ENCODE data around the gene CNOT3. TPM values are rescaled to one million over a fixed set of nuclear protein-coding genes. Genes with fewer than 3 reads are reported as not detected.

CNOT3 gene
- total and polyA plus RNA-seq, 4 experiments from 2014 or later = 3.3 to 82.3 (median 50.5) TPM

DNA sequence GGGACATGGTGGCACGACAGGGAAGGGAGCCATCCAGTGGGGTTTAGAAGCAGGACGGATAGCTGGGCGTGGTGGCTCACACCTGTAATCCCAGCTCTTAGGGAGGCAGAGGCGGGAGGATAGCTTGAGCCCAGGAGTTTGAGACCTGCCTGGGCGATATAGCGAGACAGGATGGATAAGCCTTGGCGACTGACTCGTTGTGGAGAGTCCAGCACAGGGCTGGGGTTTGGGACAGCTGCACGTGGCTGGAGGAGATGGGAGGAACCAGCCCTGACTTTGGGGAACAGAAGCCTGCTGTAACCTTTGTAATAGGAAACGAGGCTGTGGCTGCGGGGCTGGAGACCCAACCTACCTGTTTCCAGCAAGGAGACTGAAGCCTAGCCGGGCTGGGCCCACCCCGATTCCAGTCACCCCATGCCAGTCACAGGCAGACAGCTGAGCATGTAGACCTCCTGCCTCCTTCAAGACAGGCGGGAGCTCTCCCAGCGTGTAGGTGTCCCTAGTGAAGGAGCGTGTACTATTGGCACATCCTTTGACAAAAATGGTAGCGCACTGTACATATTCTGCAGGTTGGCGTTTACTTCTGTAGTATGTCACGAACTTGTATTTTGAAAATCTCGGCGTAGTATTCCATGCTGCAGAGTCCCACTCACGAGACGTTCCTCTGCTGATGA, 13.9 kb downstream of the CNOT3 start:
- Histone ChIP-seq H3K27me3 (ENCODE audit: insufficient read depth, low read length) (no peaks in the 10 kb centered on the region), H3K9me3 (ENCODE audit: control insufficient read depth in 1 of 2, low read length in 2 of 2) (no peaks in the 10 kb centered on the region), H3K4me3 (ENCODE audit: low read length in 2 of 2) (no peak overlapping the region), H3K27ac (ENCODE audit: low read depth, low read length) (no peak overlapping the region), H3K36me3 (ENCODE audit: insufficient read depth, low read length) (peaks cover 83% of the 10 kb centered on the region), H3K4me1 (ENCODE audit: insufficient read depth, low read length) (peaks cover 33% of the 10 kb centered on the region)
- H3K4me3 Mint-ChIP-seq = no peak overlapping the region
- peak overlapping the region in 2 of 7 donors; percentile 64 to 66 for H3K27ac Mint-ChIP-seq
- POLR2A ChIA-PET (ENCODE audit: partially characterized antibody) = interaction anchor here (0.5 to 5.5 kb wide), 4 partner anchors 8 to 308 kb away, joined by 3 to 46 read pairs (median 18); partner anchors contain the start of genes CNOT3, LENG1, PRPF31 and TFPT
- no peaks in the 10 kb centered on the region for H3K27me3 Mint-ChIP-seq
- H3K36me3 Mint-ChIP-seq = peaks cover 40 to 80% of the 10 kb centered on the region in 2 donors
- intact Hi-C loops (cut with micrococcal nuclease) = no loop called here
- CTCF ChIA-PET (ENCODE audit: partially characterized antibody) = no interaction called here
- DNase-seq = no peak
- H3K9me3 Mint-ChIP-seq = no peaks in the 10 kb centered on the region
- H3K4me1 Mint-ChIP-seq = peaks cover 15 to 34% (median 24%) of the 10 kb centered on the region in 4 donors

- no peak overlapping the region for H3K4me3 ChIP-seq (ENCODE audit: low read length in 2 of 2)
- H3K9me3 ChIP-seq (ENCODE audit: control insufficient read depth in 1 of 2, low read length in 2 of 2) = no peaks in the 10 kb centered on the region
- Mint-ChIP-seq H3K36me3 (peaks cover 40 to 79% of the 10 kb centered on the region in 2 donors), H3K9me3 (no peaks in the 10 kb centered on the region), H3K4me3 (no peak overlapping the region), H3K27me3 (no peaks in the 10 kb centered on the region), H3K27ac (no peak overlapping the region), H3K4me1 (peaks cover 18 to 40% (median 29%) of the 10 kb centered on the region in 4 donors)
- H3K36me3 ChIP-seq (ENCODE audit: insufficient read depth, low read length) = peaks cover 83% of the 10 kb centered on the region
- H3K27ac ChIP-seq (ENCODE audit: low read depth, low read length) = no peak overlapping the region
- no peaks in the 10 kb centered on the region for H3K27me3 ChIP-seq (ENCODE audit: insufficient read depth, low read length)
- ChIA-PET CTCF (ENCODE audit: partially characterized antibody) (no interaction called here), POLR2A (ENCODE audit: partially characterized antibody) (interaction anchor here (1.0 to 5.5 kb wide), 4 partner anchors 7 to 36 kb away, joined by 3 to 46 read pairs (median 16); partner anchors contain the start of genes CNOT3 and LENG1)
- intact Hi-C loops (cut with micrococcal nuclease) = no loop called here
- H3K4me1 ChIP-seq (ENCODE audit: insufficient read depth, low read length) = peaks cover 37% of the 10 kb centered on the region
- DNase-seq = no peak
Observed at GRCh38 chr19:54152267-54152666, 14.7 kb downstream of the CNOT3 start.

- no peak overlapping the region for H3K4me3 ChIP-seq (ENCODE audit: low read length in 2 of 2)
- no peaks in the 10 kb centered on the region for H3K9me3 ChIP-seq (ENCODE audit: control insufficient read depth in 1 of 2, low read length in 2 of 2)
- intact Hi-C loops (cut with micrococcal nuclease) = no loop called here
- DNase-seq = no peak
- H3K27ac Mint-ChIP-seq = peak overlapping the region in 3 of 7 donors; percentile 1 to 65 (median 3)
- ChIA-PET POLR2A (ENCODE audit: partially characterized antibody) (interaction anchor here (1.0 to 7.8 kb wide), 5 partner anchors 10 to 38 kb away, joined by 3 to 131 read pairs (median 15); partner anchors contain the start of genes CNOT3, PRPF31 and TFPT), CTCF (ENCODE audit: partially characterized antibody) (no interaction called here)
- peaks cover 83% of the 10 kb centered on the region for H3K36me3 ChIP-seq (ENCODE audit: insufficient read depth, low read length)
- no peak overlapping the region for H3K27ac ChIP-seq (ENCODE audit: low read depth, low read length)
- H3K36me3 Mint-ChIP-seq = peaks cover 40 to 73% of the 10 kb centered on the region in 2 donors
- no peaks in the 10 kb centered on the region for H3K27me3 Mint-ChIP-seq
- H3K9me3 Mint-ChIP-seq = no peaks in the 10 kb centered on the region
- peaks cover 42% of the 10 kb centered on the region for H3K4me1 ChIP-seq (ENCODE audit: insufficient read depth, low read length)
- no peaks in the 10 kb centered on the region for H3K27me3 ChIP-seq (ENCODE audit: insufficient read depth, low read length)
- H3K4me1 Mint-ChIP-seq = peaks cover 18 to 43% (median 29%) of the 10 kb centered on the region in 4 donors
- peak overlapping the region in 1 of 8 donors; percentile 21 for H3K4me3 Mint-ChIP-seq
Observed at GRCh38 chr19:54152878-54153524, 15.4 kb downstream of the CNOT3 start.

- H3K9me3 ChIP-seq (ENCODE audit: control insufficient read depth in 1 of 2, low read length in 2 of 2) = no peaks in the 10 kb centered on the region
- peak overlapping the region in 5 of 7 donors; percentile 46 to 75 (median 63) for H3K27ac Mint-ChIP-seq
- no peaks in the 10 kb centered on the region for H3K27me3 Mint-ChIP-seq
- CTCF ChIA-PET (ENCODE audit: partially characterized antibody) = no interaction called here
- H3K4me3 ChIP-seq (ENCODE audit: low read length in 2 of 2) = no peak overlapping the region
- peaks cover 50% of the 10 kb centered on the region for H3K4me1 ChIP-seq (ENCODE audit: insufficient read depth, low read length)
- no peaks in the 10 kb centered on the region for H3K27me3 ChIP-seq (ENCODE audit: insufficient read depth, low read length)
- intact Hi-C loops (cut with micrococcal nuclease) = no loop called here
- H3K36me3 ChIP-seq (ENCODE audit: insufficient read depth, low read length) = peaks cover 84% of the 10 kb centered on the region
- peaks cover 38 to 78% of the 10 kb centered on the region in 2 donors for H3K36me3 Mint-ChIP-seq
- H3K9me3 Mint-ChIP-seq = no peaks in the 10 kb centered on the region
- POLR2A ChIA-PET (ENCODE audit: partially characterized antibody) = interaction anchor here (3.5 to 7.8 kb wide), 2 partner anchors 15 to 39 kb away, joined by 15 to 131 read pairs; partner anchors contain the start of genes CNOT3, PRPF31 and TFPT
- H3K4me3 Mint-ChIP-seq = peak overlapping the region in 1 of 8 donors; percentile 6
- H3K27ac ChIP-seq (ENCODE audit: low read depth, low read length) = no peak overlapping the region
- peaks cover 25 to 51% (median 37%) of the 10 kb centered on the region in 4 donors for H3K4me1 Mint-ChIP-seq
- no peak for DNase-seq
Observed at GRCh38 chr19:54153731-54154326, 16.3 kb downstream of the CNOT3 start.

DNA sequence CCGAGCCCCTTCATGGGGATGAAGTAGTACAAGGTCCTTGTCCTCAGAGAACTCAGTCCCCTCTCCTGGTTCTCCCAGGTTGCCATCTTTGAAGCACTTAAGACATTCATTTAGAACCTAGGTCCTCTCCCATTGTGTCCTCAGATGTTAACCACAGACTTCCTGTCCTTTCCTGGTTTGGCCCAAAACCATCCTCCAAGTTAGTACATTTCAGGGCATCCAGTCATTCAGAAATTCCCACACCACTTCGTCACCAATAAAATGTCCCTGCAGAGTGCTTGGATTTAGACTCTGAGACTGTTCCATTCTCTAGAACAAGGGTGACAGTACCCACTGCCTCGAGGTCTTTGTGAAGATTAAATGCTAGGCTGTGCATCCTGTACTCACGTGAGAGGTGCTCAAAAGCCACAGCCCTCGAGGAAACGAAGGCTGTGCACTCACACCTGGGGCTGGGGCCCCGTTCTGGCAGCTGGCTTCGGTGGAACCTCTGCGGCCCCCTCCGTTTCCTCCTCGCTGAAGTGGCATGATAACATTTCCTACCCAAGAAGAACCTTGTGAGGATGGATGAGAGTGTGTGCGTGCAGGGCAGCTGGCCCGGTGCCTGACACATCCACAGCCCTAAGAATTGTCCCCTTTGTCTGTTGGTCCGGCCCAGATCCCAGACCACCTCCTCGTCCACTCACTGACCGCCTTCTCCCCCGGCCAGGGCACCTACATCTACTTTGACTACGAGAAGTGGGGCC, 17.2 kb downstream of the CNOT3 start:
- Histone ChIP-seq H3K4me1 (ENCODE audit: insufficient read depth, low read length) (peaks cover 53% of the 10 kb centered on the region), H3K9me3 (ENCODE audit: control insufficient read depth in 1 of 2, low read length in 2 of 2) (no peaks in the 10 kb centered on the region), H3K36me3 (ENCODE audit: insufficient read depth, low read length) (peaks cover 74% of the 10 kb centered on the region), H3K4me3 (ENCODE audit: low read length in 2 of 2) (no peak overlapping the region), H3K27me3 (ENCODE audit: insufficient read depth, low read length) (no peaks in the 10 kb centered on the region), H3K27ac (ENCODE audit: low read depth, low read length) (no peak overlapping the region)
- CTCF ChIA-PET (ENCODE audit: partially characterized antibody) = no interaction called here
- intact Hi-C loops (cut with micrococcal nuclease) = no loop called here
- DNase-seq = peak; percentile 55 to 65 (median 58)
- POLR2A ChIA-PET (ENCODE audit: partially characterized antibody) = interaction anchor here (2.4 to 7.8 kb wide), 3 partner anchors 16 to 40 kb away, joined by 7 to 131 read pairs (median 15); partner anchors contain the start of genes CNOT3, MBOAT7, PRPF31 and TFPT
- Mint-ChIP-seq H3K4me3 (peak overlapping the region in 6 of 8 donors; percentile 14 to 70 (median 41)), H3K9me3 (no peaks in the 10 kb centered on the region), H3K36me3 (peaks cover 34 to 75% of the 10 kb centered on the region in 2 donors), H3K27me3 (no peaks in the 10 kb centered on the region), H3K27ac (peak overlapping the region; percentile 39 to 93 (median 82)), H3K4me1 (peaks cover 29 to 58% (median 44%) of the 10 kb centered on the region in 4 donors)

DNA sequence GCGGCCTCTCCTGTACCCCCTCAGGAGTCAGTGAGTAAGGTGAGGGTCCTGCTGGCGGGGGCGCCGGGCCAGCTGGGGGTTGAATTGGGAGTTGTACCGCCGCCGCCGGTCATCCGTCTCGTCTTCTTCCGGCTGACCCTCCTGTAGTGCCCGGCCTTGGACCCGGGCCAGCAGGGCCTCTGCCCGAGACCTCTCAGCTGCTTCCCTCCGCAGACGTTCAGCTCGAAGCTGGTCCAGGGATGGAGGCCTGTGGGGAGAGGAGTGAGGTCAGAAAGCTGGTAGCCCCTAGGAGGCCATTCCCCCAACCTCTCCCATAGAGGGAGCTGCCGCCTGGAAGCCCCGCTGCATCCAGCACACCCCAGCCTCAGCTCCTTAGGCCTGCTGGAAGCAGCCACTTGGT, 18.1 kb downstream of the CNOT3 start:
- DNase-seq = no peak
- Mint-ChIP-seq H3K27ac (peak overlapping the region in 2 of 7 donors; percentile 27 to 43), H3K27me3 (no peaks in the 10 kb centered on the region), H3K9me3 (no peaks in the 10 kb centered on the region), H3K36me3 (peaks cover 29 to 70% of the 10 kb centered on the region in 2 donors), H3K4me1 (peaks cover 36 to 65% (median 51%) of the 10 kb centered on the region in 4 donors), H3K4me3 (no peak overlapping the region)
- H3K4me3 ChIP-seq (ENCODE audit: low read length in 2 of 2) = no peak overlapping the region
- CTCF ChIA-PET (ENCODE audit: partially characterized antibody) = no interaction called here
- H3K36me3 ChIP-seq (ENCODE audit: insufficient read depth, low read length) = peaks cover 67% of the 10 kb centered on the region
- no peaks in the 10 kb centered on the region for H3K27me3 ChIP-seq (ENCODE audit: insufficient read depth, low read length)
- H3K9me3 ChIP-seq (ENCODE audit: control insufficient read depth in 1 of 2, low read length in 2 of 2) = no peaks in the 10 kb centered on the region
- peaks cover 60% of the 10 kb centered on the region for H3K4me1 ChIP-seq (ENCODE audit: insufficient read depth, low read length)
- intact Hi-C loops (cut with micrococcal nuclease) = no loop called here
- H3K27ac ChIP-seq (ENCODE audit: low read depth, low read length) = no peak overlapping the region
- POLR2A ChIA-PET (ENCODE audit: partially characterized antibody) = interaction anchor here (2.1 to 7.8 kb wide), 5 partner anchors 8 to 41 kb away, joined by 7 to 131 read pairs (median 12); partner anchors contain the start of genes CNOT3, MBOAT7, PRPF31 and TFPT
